GM19351 (cell line): ENCODE results near the gene LEMD1.
"Not testable (repeated sequence)": the region's sequence is repeated elsewhere in the genome, so short reads cannot be mapped to it uniquely, and the experiment has no call there.

Experiments used
- ATAC-seq: cut with Tn5 transposase; IDR thresholded peaks from one replicate; pipeline ENCODE4 v1.9.1; 2021; ENCODE audit warnings: mild to moderate bottlenecking, moderate library complexity; ENCODE audit not compliant: unreplicated experiment

LEMD1 gene

DNA sequence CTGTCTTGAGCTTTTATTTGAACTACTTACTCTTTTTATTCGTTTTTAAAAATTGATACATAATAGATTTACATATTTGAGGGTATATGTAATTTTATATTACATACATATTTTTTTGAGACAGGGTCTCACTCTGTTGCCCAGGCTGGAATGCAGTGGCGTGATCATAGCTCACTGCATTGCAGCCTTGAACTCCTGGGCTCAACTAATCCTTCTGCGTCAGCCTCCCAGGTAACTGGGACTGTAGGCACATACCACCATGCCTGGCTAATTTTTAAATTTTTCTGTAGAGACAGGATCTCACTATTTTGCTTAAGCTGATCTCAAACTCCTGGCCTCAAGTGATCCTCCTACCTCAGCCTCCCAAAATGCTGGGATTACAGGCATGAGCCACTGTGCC is 38.9 kb downstream of the LEMD1 start:
- ATAC-seq, result not testable (repeated sequence)

DNA sequence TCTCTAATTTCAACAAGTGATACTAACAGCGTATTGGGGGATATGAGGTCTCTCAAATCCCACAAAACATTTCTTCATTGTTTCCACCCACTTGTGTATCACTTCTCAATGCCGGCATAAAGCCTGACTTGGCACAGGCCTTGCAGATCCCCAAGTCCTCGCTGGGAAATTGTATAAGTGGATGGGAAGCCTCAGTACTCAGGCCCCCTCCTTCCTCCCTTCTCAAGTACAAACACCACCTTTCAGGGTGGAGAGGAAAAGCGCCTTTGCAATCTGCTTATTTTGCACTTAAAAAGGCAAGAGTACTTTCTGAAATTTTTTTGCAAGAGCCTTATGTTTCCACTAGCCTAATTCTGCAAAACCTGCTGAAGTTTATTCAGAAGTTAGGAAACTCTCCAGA is 39.3 kb downstream of the LEMD1 start:
- ATAC-seq, result no peak

DNA sequence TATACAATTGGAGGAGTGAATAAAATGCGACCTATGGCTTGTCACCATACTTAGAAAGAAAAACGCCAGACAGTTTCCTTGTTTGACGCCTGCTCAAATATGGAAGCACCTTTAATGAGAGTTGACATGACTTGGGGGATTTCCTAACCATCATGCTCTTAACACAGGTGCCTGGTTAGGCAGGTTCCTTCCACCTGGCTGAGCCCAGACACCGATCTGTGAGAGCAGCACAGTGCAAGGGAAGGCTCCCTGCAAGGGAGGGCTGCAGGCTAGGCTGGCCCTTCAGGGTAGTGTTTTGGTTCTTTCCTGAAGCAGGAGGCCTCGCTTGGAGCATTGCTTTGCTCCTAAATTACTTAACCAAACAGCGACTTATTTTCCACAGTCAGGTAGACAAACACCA is 40.6 kb downstream of the LEMD1 start:
- no peak for ATAC-seq

GRCh38 chr1:205380882-205381281 is 41.0 kb downstream of the LEMD1 start:
- no peak for ATAC-seq

DNA sequence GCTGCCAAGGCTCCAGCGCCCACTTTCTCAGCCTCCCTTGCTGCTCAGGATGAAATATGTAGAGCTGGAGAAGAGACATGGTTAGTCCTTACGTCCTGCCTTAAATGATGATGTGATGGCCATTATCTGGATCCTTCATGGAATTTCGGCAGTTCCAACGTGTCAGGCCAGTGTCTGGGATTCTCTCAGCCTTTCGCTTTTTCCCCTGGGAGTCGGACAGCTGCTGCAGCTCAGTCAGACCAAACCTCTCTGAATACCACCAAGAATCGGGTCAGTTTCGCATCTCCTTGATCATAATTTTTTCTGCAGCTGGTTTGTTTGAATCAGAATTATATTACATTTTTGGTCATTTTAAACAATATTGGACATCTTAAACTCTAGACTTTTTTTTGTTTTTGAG is 42.8 kb downstream of the LEMD1 start:
- ATAC-seq, result no peak

DNA sequence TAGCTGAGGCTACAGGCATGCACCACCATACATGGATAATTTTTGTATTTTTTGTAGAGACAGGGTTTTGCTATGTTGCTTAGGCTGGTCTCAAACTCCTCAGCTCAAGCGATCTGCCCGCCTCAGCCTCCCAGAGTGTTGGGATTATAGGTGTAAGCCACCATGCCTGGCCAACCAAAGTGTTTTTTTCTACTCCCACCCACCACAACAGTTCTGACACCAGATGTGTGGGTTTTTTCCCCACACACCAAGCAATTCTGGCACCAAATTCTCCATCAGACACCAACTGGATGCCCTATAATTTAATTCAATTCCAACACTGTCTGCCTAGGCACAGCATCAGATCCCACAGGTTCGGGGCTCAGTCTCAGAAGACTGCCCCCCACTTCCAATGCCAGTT is 44.5 kb downstream of the LEMD1 start:
- ATAC-seq, result no peak

DNA sequence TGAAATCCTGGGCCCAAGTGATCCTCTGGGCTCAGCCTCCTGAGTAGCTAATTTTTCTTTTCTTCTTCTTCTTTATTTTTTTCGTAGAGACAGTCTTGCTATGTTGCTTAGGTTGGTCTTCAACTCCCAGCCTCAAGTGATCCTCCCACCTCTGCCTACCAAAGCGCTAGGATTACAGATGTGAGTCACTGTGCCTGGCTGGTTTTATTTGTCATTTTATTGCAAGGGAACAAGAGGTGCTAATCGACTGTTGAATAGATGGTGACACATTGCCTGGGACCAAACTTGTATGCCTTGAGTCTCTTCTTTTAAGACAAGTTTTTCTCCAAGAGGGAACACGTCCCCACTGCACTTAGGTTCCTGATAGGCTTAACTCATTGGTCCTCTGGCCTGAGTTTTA is 45.1 kb downstream of the LEMD1 start:
- no peak for ATAC-seq

DNA sequence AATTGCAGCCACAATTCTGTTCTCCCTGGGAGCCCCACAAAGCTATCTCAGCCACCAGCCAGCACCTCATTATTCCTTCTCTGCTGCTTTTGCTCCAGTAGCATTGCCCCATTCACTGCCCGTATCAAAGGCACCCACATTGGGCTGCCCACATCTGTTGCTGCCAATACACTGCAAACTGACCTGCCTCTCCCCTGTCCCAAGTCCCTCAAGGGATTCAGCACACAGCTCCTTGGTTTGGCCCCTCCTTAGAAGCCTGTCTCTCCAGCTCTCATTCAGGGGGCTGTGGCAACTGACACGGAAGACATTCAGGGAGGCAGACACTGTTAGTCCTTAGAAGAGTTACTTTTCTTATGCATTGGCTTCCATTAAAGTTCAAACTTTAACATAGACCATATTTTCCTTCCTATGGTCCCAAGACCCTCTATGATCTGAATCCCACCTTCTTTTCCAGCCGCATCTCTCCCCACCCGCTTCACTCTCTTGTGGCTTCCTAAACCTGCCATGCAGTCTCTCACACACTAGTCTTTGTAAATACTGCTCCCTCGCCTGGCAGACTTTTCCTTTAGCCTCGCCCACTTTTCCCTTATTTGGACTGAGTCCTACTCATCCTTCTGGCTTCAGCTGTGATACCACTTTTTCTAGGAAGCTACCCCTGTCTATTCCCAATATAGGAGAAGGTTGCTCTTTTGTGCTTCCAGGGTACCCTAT is 45.9 kb downstream of the LEMD1 start:
- ATAC-seq, result no peak

DNA sequence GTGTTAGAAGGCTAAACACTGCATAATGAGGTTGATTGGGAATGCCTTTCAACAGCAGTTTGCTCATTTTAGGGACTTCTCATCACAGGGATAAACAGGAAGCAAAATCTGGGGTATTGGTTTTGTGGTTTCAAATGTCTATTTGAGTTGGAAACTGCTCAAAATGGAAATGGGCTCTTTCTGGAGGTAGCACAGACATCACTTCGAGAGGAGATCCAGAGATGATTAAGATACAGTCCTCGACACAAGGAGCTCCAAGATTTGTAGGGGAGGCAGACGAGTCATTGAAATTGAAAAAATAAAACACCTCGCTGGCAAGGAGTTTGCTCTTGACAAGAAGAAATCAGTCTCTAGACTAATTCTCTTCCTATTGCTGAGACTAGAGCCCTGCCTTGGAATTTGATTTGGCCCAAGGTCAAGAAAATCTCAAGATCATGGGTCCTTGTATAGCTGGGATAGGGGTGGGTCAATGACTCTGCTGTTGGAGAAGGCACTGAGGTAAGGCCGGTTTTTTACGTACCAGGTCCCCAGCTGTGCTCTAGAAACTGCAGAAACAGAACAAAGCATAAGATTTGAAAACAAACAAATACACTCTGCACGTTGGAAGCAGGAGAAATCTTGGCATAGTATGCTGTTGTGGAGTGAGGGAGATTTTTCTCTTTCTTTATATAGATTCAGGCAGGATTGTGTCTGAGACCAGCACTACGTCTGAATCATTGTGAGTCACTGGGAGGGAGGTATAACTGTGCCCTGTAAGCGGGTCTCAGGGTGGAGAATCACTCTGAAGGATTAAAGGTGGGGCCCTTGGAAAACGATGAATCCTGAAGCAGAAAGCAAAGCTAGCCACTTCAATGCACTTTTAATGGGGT is 47.4 kb downstream of the LEMD1 start:
- no peak for ATAC-seq

- ATAC-seq, result no peak
Measured at GRCh38 chr1:205373798-205374175, 48.1 kb downstream of the LEMD1 start.

DNA sequence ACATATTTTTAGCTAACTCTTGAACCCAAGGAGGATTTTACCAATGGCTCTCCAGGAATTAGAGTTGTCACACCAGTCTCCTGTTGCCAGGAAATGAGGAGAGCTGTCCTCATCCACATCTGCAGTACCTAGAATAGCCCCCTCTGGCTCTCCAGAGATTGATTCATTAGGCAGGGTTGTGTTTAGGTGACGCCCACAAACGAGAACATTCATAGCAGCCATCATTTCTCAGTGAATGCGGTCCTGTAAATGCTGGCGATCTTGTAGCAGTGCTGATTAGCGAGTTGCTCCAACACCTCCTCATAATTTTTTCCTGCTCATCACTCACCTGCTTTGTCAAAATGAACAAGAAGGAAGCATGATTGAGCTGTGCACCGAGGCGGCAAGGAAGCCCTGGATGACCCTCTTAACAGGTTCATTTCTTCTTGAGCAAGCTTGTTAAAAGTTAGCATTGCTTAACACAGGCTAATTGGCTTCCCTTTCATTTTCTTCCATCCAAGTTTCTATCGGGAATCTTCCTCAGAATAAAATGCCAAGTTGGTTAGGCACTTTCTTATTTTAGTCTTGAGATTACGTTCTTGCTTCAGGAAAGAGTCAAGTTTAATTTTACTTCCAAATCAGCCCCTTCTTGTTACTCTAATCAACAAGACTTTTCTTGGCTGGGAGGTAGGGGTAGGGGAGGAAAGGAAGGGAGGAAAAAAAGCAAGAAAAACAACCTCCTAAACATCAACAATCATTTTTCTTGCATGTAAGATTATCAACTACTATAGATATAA is 48.6 kb downstream of the LEMD1 start:
- ATAC-seq, result no peak

DNA sequence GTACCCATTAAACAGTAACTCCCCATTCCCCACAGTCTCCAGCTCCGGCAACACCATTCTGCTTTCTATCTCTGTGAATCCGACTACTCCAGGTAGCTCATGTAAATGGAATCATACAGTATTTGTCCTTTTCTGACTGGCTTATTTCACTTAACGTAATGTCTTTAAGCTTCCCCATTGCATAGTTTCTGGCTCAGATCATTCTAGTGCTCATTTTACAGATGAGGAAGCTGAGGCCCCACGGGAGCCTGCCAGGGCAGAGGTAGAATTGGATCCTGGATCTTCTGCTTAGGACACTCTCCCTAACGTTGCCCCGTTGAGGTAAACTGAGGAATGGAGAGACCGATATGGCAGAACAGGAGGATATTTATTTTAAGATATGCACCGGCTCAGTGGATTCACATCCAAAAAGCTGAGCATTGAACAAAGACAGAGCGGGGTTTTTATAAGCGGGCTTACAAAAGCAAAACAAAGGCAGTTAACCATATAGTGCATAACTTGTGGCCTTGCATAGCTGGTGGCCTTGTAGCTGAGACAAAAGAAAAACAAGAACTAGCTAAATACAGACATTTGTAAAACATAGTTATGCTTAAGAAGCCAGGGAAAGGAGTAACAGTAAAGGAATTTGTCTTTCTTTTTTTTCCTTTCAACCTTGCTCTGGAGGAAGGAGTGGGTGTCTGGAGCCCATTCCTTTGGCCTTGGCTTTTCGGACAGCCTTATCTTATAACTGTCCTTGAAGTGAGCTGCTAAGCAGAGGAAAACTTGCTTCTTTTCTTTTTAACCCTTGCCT is 49.8 kb downstream of the LEMD1 start:
- no peak for ATAC-seq

DNA sequence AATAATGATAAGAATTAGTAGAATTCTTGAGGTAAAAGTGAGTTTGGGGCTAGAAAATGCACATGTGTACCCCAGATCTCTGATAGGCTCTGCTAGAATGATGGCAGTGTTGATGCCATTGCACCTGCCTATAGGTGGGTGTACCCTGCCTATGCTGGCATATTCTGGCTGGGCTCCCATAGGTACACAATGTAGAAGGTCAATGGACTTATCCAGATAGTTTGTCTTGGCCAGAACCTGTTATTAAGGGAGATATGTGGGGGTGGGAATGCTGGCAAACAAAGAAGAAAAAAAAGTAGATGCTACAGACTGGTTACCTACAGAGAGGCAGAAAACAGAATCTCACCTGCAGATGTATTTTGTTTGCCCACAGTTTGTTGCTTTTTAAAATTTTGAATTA is 51.1 kb downstream of the LEMD1 start:
- ATAC-seq, result no peak

DNA sequence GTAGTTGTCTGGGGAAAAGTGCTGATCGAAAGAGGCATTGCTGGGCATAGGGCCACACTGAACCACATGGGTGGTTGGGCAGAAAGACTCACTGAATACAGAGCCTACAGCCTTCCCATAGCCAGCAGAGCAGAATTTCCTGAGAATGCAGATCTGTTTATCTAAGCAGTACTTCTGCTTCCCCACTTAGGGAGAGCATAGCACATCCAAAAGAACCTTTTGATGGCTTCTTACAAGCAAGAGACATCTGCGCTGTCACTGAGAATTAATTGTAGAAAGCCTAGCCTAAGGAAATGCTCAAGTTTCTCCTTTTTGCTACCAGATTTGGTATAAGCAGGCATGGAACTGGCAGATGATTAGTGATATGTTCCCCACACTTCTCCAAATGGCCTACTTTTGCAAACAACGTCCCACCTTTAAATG is 52.1 kb downstream of the LEMD1 start:
- no peak for ATAC-seq

DNA sequence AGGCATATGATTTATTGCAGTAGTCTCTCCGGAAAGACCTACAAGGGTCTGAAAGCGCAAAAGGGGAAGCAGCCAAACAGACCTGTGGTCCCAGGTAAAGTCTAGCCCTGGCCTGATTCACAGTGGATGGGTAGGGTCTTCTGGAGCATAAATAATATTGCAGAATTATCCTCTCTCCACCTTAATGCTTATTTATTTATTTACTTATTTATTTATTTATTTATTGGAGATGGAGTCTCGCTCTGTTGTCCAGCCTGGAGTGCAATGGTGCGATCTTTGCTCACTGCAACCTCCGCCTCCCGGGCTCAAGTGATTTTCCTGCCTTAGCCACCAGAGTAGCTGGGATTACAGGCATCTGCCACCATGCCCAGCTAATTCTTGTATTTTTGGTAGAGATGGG is 53.4 kb downstream of the LEMD1 start:
- ATAC-seq, result no peak

DNA sequence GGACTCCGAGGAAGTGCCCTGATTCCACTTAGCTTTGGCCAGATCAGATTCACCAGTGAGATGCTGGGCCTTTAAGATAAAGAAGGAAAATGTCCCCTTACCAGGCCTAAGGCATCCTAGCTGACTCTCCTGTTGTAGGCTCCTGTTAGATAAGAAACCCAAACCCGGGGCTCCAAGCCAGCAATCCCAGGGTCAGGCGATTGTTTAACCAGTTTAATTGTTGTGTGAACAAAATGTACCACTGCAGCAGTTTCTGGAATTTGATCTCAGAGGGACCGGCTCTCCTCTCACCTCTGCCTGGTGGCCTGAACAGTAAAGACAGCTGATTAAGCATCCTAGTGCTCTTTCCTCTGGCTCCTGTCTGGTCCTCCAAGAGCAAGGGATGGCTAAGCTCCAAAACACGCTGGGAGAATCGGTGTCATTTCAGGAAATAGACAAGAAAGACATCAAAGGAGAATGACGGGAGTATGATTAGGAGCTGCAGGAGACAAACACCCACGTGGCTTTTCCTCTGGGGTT is 55.9 kb downstream of the LEMD1 start:
- ATAC-seq, result no peak

DNA sequence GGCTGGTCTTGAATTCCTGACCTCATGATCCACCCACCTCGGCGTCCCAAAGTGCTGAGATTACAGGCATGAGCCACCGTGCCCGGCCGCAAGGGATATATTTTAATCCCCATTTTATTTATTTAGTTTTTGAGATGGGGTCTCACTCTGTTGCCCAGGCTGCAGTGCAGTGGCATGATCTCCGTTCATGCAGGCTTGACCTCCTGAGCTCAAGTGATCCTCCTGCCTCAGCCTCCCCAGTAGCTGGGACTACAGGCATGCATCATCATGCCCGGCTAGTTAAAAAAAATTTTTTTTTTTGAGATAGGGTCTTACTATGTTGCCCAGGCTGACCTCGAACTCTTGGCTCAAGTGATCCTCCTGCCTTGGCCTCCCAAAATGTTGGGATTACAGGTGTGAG is 56.8 kb downstream of the LEMD1 start:
- ATAC-seq, result not testable (repeated sequence)

GRCh38 chr1:205360891-205361290 is 61.0 kb downstream of the LEMD1 start:
- ATAC-seq, result no peak

DNA sequence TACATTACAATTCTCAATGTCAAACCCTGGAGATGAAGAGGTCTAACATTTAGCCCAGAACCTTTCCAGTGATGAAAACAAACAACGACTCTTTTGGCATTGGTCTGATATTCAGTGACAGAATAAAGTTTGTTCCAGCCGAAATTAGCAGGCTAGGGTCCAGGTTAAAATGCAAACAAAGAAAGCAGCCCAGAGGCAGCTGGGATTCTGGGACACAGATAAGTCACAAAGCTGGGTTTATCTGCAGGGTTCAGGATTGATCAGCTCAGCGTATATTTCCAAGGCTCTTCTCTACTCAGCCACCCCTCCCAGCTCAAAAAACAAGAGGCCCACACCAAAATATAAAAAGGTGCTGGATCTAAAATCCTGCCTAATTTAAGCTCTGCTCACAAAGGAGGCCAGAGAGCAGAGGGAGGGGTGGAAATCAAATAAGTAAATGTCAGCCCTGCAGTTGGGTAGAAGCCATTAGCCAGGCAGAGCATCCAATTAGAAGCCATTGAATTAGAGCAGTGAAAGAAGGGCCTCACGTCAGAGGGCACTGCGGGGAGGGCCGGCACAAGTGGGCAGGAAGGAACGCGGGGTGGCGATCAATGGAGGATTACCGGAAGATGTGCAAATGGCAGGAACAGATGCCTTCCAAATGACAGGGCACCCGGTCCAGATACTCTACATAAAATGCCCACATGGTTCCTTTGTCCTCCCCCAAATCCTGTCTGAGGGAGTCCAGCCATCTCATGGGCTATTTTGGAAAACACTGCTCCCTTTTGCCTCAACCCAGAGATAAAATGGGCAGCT is 61.9 kb downstream of the LEMD1 start:
- no peak for ATAC-seq

DNA sequence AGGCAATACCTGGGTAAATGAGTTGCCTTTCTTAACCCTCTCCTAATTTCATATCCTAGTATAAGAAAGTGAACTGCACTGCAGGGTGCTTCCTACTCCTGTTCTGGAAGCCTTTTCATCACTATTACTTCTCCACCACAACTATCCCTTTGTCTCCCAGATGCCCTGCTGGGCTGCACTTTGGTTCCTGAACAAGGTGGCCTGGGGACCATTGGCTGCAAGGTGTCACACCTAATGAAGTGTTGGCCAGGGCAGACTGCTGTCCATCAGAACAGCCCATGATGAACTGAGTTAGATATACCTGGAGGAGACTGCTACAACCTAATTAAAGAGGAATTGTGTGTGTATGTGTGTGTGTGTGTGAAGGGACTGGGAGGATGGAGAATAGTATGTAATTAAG is 63.3 kb downstream of the LEMD1 start:
- no peak for ATAC-seq
